ENCODE measurements around the gene SNAP91. TPM values are rescaled to one million over a fixed set of nuclear protein-coding genes. Genes with fewer than 3 reads are reported as not detected.

Gene SNAP91
- total RNA-seq, 2 donors from 2014 or later: 0.58 to 1.6 TPM

DNA sequence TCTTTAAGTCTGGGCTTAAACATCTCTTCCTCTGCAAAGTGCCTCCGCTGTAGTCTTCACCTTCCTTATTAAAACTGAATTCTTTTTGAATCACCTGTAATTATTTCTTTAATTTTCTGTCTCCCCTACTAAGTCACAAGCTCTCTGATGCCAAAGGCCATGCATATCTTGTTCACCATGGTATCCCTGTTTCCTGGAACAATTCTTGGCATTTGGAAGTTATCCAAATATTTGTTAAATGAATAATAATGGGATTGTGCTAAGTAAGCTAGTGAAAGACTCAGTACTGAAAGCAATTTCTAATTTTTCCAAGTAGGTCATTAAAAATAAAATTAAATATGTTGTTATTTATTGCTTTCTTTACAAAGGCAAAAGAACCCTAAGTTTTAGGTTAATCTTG is 12.2 kb downstream of the SNAP91 start:
- H3K36me3 ChIP-seq (ENCODE audit: control insufficient read depth, insufficient read depth, low read length): no peaks in the 10 kb centered on the region
- Mint-ChIP-seq H3K27ac (no peak overlapping the region), H3K4me1 (no peaks in the 10 kb centered on the region), H3K4me3 (no peak overlapping the region), H3K27me3 (ENCODE audit: insufficient read depth) (no peaks in the 10 kb centered on the region), H3K36me3 (ENCODE audit: low read depth) (no peaks in the 10 kb centered on the region), H3K9me3 (no peaks in the 10 kb centered on the region)
- WGBS, 2 experiments (ENCODE audit: insufficient coverage in 1 of 2, insufficient read length in 1 of 2): 89 to 100% methylated on average over 1 of the region's 1 CpG
- no peak for DNase-seq
- no peak overlapping the region for H3K27ac ChIP-seq (ENCODE audit: low read depth, low read length)
- H3K4me1 ChIP-seq (ENCODE audit: control insufficient read depth, insufficient read depth, low read length): no peaks in the 10 kb centered on the region
- no peak overlapping the region for H3K9ac ChIP-seq (ENCODE audit: extremely low read depth, low read length, poor library complexity, severe bottlenecking)
- H3K27me3 ChIP-seq (ENCODE audit: control insufficient read depth, insufficient read depth, low read length, poor library complexity, severe bottlenecking): no peaks in the 10 kb centered on the region
- no peaks in the 10 kb centered on the region for H3K9me3 ChIP-seq (ENCODE audit: control insufficient read depth, low read length)
- no peak overlapping the region for H3K4me3 ChIP-seq (ENCODE audit: low read length)
- TF ChIP-seq CTCF (conservative IDR thresholded peaks at IDR 0.05): no peak

- Histone ChIP-seq H3K27me3 (ENCODE audit: control insufficient read depth, insufficient read depth, low read length, poor library complexity, severe bottlenecking) (no peaks in the 10 kb centered on the region), H3K36me3 (ENCODE audit: control insufficient read depth, insufficient read depth, low read length) (no peaks in the 10 kb centered on the region), H3K27ac (ENCODE audit: low read depth, low read length) (no peak overlapping the region), H3K4me1 (ENCODE audit: control insufficient read depth, insufficient read depth, low read length) (no peaks in the 10 kb centered on the region), H3K4me3 (ENCODE audit: low read length) (no peak overlapping the region), H3K9ac (ENCODE audit: extremely low read depth, low read length, poor library complexity, severe bottlenecking) (no peak overlapping the region), H3K9me3 (ENCODE audit: control insufficient read depth, low read length) (no peaks in the 10 kb centered on the region)
- H3K9me3 Mint-ChIP-seq: no peaks in the 10 kb centered on the region
- H3K4me1 Mint-ChIP-seq: no peaks in the 10 kb centered on the region
- DNase-seq: no peak
- no peaks in the 10 kb centered on the region for H3K27me3 Mint-ChIP-seq (ENCODE audit: insufficient read depth)
- WGBS, 2 experiments (ENCODE audit: insufficient coverage in 1 of 2, insufficient read length in 1 of 2): 94 to 100% methylated on average over 3 of the region's 3 CpGs
- H3K27ac Mint-ChIP-seq: no peak overlapping the region
- no peak for TF ChIP-seq CTCF (conservative IDR thresholded peaks at IDR 0.05)
- H3K4me3 Mint-ChIP-seq: no peak overlapping the region
- no peaks in the 10 kb centered on the region for H3K36me3 Mint-ChIP-seq (ENCODE audit: low read depth)
Measured at GRCh38 chr6:83685481-83685880, 23.4 kb downstream of the SNAP91 start.

- Histone ChIP-seq H3K9me3 (ENCODE audit: control insufficient read depth, low read length) (no peaks in the 10 kb centered on the region), H3K36me3 (ENCODE audit: control insufficient read depth, insufficient read depth, low read length) (no peaks in the 10 kb centered on the region), H3K4me3 (ENCODE audit: low read length) (no peak overlapping the region), H3K9ac (ENCODE audit: extremely low read depth, low read length, poor library complexity, severe bottlenecking) (no peak overlapping the region), H3K27ac (ENCODE audit: low read depth, low read length) (no peak overlapping the region), H3K27me3 (ENCODE audit: control insufficient read depth, insufficient read depth, low read length, poor library complexity, severe bottlenecking) (no peaks in the 10 kb centered on the region), H3K4me1 (ENCODE audit: control insufficient read depth, insufficient read depth, low read length) (no peaks in the 10 kb centered on the region)
- peaks cover 5% of the 10 kb centered on the region for H3K4me1 Mint-ChIP-seq
- no peak overlapping the region for H3K4me3 Mint-ChIP-seq
- no peaks in the 10 kb centered on the region for H3K9me3 Mint-ChIP-seq
- no peak for TF ChIP-seq CTCF (conservative IDR thresholded peaks at IDR 0.05)
- no peak for DNase-seq
- no peaks in the 10 kb centered on the region for H3K36me3 Mint-ChIP-seq (ENCODE audit: low read depth)
- H3K27ac Mint-ChIP-seq: no peak overlapping the region
- no peaks in the 10 kb centered on the region for H3K27me3 Mint-ChIP-seq (ENCODE audit: insufficient read depth)
Measured at GRCh38 chr6:83677791-83678190, 31.1 kb downstream of the SNAP91 start.
